MM.1S (cell line): Measurements from ENCODE around the gene CLEC16A.

ENCODE experiments used
- DNase-seq: peaks from one replicate; pipeline ENCODE4 v3.0.0-alpha.2; 2015
- H2AFZ ChIP-seq: fragments of 300-600 bp; sonication (generic); 2 replicates; pipeline ENCODE4 v1.6.0; 2016; ENCODE audit warnings: antibody characterized with exemption, low read length
- H3F3A ChIP-seq: fragments of 300-600 bp; sonication (generic); 2 replicates; pipeline ENCODE4 v1.6.1; 2016; ENCODE audit warnings: mild to moderate bottlenecking, antibody characterized with exemption, low read length, moderate library complexity, mixed read lengths; ENCODE audit not compliant: insufficient read depth
- H3K27ac ChIP-seq: fragments of 300-600 bp; sonication (generic); 2 replicates; pipeline ENCODE4 v1.5.1; 2016; ENCODE audit warnings: mild to moderate bottlenecking, low read length
- H3K27me3 ChIP-seq: fragments of 300-600 bp; sonication (generic); replicated peaks from 2 replicates; pipeline ENCODE4 v1.6.0; 2016; ENCODE audit warnings: low read length; ENCODE audit not compliant: insufficient read depth
- H3K36me3 ChIP-seq: fragments of 300-600 bp; sonication (generic); replicated peaks from 2 replicates; pipeline ENCODE4 v1.6.1; 2016; ENCODE audit warnings: mild to moderate bottlenecking, low read length, mixed read lengths; ENCODE audit not compliant: insufficient read depth
- H3K4me1 ChIP-seq: fragments of 300-600 bp; sonication (generic); 2 replicates; pipeline ENCODE4 v1.6.1; 2016; ENCODE audit warnings: low read length, mixed read lengths
- H3K4me2 ChIP-seq: fragments of 300-600 bp; sonication (generic); 2 replicates; pipeline ENCODE4 v1.6.0; 2016; ENCODE audit warnings: low read depth, low read length
- H3K4me3 ChIP-seq: fragments of 300-600 bp; sonication (generic); 2 replicates; pipeline ENCODE4 v1.5.1; 2016; ENCODE audit warnings: low read length, mixed read lengths
- H3K79me2 ChIP-seq: fragments of 300-600 bp; sonication (generic); 2 replicates; pipeline ENCODE4 v1.6.1; 2016; ENCODE audit warnings: mixed run types, low read length, mixed read lengths
- H3K9ac ChIP-seq: fragments of 300-600 bp; sonication (generic); 2 replicates; pipeline ENCODE4 v1.6.1; 2016; ENCODE audit warnings: low read length, mixed read lengths
- H3K9me2 ChIP-seq: fragments of 300-600 bp; sonication (generic); replicated peaks from 2 replicates; pipeline ENCODE4 v1.6.1; 2016; ENCODE audit warnings: mild to moderate bottlenecking, low read length, mixed read lengths; ENCODE audit not compliant: insufficient read depth
- H3K9me3 ChIP-seq: fragments of 300-600 bp; sonication (generic); replicated peaks from 2 replicates; pipeline ENCODE4 v1.6.1; 2016; ENCODE audit warnings: mild to moderate bottlenecking, low read length, mixed read lengths; ENCODE audit not compliant: insufficient read depth
- H4K20me1 ChIP-seq: fragments of 300-600 bp; sonication (generic); 2 replicates; pipeline ENCODE4 v1.6.1; 2016; ENCODE audit warnings: mild to moderate bottlenecking, low read length, moderate library complexity, mixed read lengths; ENCODE audit not compliant: insufficient read depth
- EZH2 ChIP-seq: fragments of 300-600 bp; sonication (generic); optimal IDR thresholded peaks from 2 replicates; pipeline ENCODE3; 2017; ENCODE audit warnings: low read depth, mild to moderate bottlenecking, antibody characterized with exemption, low read length, mixed read lengths
- EZH2phosphoT487 ChIP-seq: fragments of 300-600 bp; sonication (generic); IDR thresholded peaks from 2 replicates; pipeline ENCODE4 v1.6.1; 2018; ENCODE audit warnings: antibody characterized with exemption, low read length
- TF ChIP-seq, protein P1 (sequence below): fragments of 300-600 bp; sonication (generic); IDR thresholded peaks from 2 replicates; pipeline ENCODE4 v1.5.1; 2016; ENCODE audit warnings: antibody characterized with exemption, low read length, mixed read lengths

CLEC16A gene

GRCh38 chr16:11038305-11038704, 93.9 kb downstream of the CLEC16A start:
- Histone ChIP-seq H4K20me1 (no peaks in the 10 kb centered on the region), H3K9ac (no peak overlapping the region), H3K4me1 (peaks cover 9% of the 10 kb centered on the region), H3K36me3 (no peaks in the 10 kb centered on the region), H2AFZ (no peak overlapping the region), H3K9me3 (no peaks in the 10 kb centered on the region), H3K79me2 (no peaks in the 10 kb centered on the region), H3K4me3 (no peak overlapping the region), H3K9me2 (no peaks in the 10 kb centered on the region), H3K4me2 (no peak overlapping the region), H3K27ac (no peak overlapping the region), H3F3A (no peaks in the 10 kb centered on the region), H3K27me3 (no peaks in the 10 kb centered on the region)
- no peak for DNase-seq
- TF ChIP-seq EZH2 (no peak), EZH2phosphoT487 (no peak)
- TF ChIP-seq, protein P1, sequence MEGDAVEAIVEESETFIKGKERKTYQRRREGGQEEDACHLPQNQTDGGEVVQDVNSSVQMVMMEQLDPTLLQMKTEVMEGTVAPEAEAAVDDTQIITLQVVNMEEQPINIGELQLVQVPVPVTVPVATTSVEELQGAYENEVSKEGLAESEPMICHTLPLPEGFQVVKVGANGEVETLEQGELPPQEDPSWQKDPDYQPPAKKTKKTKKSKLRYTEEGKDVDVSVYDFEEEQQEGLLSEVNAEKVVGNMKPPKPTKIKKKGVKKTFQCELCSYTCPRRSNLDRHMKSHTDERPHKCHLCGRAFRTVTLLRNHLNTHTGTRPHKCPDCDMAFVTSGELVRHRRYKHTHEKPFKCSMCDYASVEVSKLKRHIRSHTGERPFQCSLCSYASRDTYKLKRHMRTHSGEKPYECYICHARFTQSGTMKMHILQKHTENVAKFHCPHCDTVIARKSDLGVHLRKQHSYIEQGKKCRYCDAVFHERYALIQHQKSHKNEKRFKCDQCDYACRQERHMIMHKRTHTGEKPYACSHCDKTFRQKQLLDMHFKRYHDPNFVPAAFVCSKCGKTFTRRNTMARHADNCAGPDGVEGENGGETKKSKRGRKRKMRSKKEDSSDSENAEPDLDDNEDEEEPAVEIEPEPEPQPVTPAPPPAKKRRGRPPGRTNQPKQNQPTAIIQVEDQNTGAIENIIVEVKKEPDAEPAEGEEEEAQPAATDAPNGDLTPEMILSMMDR: no peak

GRCh38 chr16:11038777-11039176, 94.4 kb downstream of the CLEC16A start:
- no peaks in the 10 kb centered on the region for H3K9me2 ChIP-seq

DNA sequence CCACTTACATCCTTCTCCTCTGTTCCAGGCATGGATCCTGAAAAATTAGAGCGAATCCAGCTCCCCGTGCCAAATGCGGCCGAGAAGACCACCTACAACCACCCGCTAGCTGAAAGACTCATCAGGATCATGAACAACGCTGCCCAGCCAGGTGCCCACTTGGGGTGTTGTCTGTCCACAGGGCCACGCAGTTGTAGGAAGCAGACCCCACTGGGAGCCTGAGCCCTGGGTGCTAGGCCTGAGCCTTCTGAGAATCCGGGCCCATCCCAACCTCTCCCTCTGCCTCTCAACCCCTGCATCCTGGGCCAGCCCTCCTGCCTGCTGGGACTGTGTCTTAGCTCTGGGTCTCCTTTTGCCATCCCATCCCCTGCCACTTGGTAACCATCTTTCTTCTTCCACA, 95.4 kb downstream of the CLEC16A start:
- H3K27me3 ChIP-seq: no peaks in the 10 kb centered on the region
- H3K4me1 ChIP-seq: peaks cover 3% of the 10 kb centered on the region
- H3K9ac ChIP-seq: no peak overlapping the region
- no peak overlapping the region for H3K4me3 ChIP-seq
- no peaks in the 10 kb centered on the region for H3K9me3 ChIP-seq
- H3K36me3 ChIP-seq: no peaks in the 10 kb centered on the region
- no peaks in the 10 kb centered on the region for H4K20me1 ChIP-seq
- no peaks in the 10 kb centered on the region for H3K9me2 ChIP-seq
- no peak overlapping the region for H3K4me2 ChIP-seq
- DNase-seq: no peak
- no peaks in the 10 kb centered on the region for H3K79me2 ChIP-seq
- no peaks in the 10 kb centered on the region for H3F3A ChIP-seq
- no peak overlapping the region for H2AFZ ChIP-seq
- TF ChIP-seq, protein P1: no peak
- TF ChIP-seq EZH2phosphoT487 (no peak), EZH2 (no peak)
- H3K27ac ChIP-seq: no peak overlapping the region

More at GRCh38 chr16:11038777-11039176, 94.4 kb downstream of the CLEC16A start:
- H3K27ac ChIP-seq: no peak overlapping the region
- no peak overlapping the region for H3K4me2 ChIP-seq
- TF ChIP-seq EZH2phosphoT487 (no peak), EZH2 (no peak)
- TF ChIP-seq, protein P1: no peak
- no peak overlapping the region for H3K4me3 ChIP-seq
- no peak overlapping the region for H2AFZ ChIP-seq
- H3K27me3 ChIP-seq: no peaks in the 10 kb centered on the region
- no peak for DNase-seq
- H3F3A ChIP-seq: no peaks in the 10 kb centered on the region
- H4K20me1 ChIP-seq: no peaks in the 10 kb centered on the region
- H3K36me3 ChIP-seq: no peaks in the 10 kb centered on the region
- H3K9ac ChIP-seq: no peak overlapping the region
- H3K4me1 ChIP-seq: peaks cover 9% of the 10 kb centered on the region
- H3K9me3 ChIP-seq: no peaks in the 10 kb centered on the region
- H3K79me2 ChIP-seq: no peaks in the 10 kb centered on the region
